ENCODE results near the gene CLIP2.
A peak's percentile ranks its signal among the peaks of the same experiment; 100 is the strongest.

DNA sequence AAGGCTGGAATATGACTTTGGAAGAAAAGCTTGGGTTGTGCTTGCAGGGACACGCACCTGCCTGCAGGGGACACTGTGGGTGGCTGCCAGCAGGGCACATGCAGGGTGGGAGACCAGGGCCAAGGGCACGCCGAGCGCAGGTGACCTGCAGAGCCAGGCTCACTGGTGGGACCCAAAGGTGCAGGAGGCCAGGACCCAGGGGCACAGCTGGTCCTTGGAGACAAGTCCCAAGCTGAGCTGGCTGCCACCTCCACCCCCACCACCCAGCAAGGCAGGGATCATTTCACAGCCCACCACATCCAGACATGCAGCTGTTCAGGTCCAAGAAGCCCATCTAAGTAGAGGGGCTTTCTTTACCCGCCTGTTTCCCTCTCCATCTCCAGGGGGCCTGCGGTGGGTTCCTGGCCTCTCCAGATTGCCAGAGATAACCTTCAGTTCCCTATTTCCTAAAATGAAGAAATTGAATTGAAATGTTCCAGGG, 13.8 kb upstream of the CLIP2 start:
- TF ChIP-seq, protein P1, sequence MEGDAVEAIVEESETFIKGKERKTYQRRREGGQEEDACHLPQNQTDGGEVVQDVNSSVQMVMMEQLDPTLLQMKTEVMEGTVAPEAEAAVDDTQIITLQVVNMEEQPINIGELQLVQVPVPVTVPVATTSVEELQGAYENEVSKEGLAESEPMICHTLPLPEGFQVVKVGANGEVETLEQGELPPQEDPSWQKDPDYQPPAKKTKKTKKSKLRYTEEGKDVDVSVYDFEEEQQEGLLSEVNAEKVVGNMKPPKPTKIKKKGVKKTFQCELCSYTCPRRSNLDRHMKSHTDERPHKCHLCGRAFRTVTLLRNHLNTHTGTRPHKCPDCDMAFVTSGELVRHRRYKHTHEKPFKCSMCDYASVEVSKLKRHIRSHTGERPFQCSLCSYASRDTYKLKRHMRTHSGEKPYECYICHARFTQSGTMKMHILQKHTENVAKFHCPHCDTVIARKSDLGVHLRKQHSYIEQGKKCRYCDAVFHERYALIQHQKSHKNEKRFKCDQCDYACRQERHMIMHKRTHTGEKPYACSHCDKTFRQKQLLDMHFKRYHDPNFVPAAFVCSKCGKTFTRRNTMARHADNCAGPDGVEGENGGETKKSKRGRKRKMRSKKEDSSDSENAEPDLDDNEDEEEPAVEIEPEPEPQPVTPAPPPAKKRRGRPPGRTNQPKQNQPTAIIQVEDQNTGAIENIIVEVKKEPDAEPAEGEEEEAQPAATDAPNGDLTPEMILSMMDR (IDR thresholded peaks at IDR 0.05) = peak; percentile 37 to 73 (median 57)
- TF ChIP-seq EP300 (IDR thresholded peaks at IDR 0.05; ENCODE audit: low read depth) = no peak
- no peak for TF ChIP-seq POLR2A (IDR thresholded peaks at IDR 0.05)

Data from transverse colon (tissue), 3 donors.